HG03066 (cell line): ENCODE data around the gene ABCA2.

Experiments used
- ATAC-seq: cut with Tn5 transposase; IDR thresholded peaks from one replicate; pipeline ENCODE4 v1.9.1; 2021; ENCODE audit warnings: low read depth; ENCODE audit not compliant: unreplicated experiment

ABCA2 gene

GRCh38 chr9:136969774-136970173 is 58.3 kb downstream of the ABCA2 start:
- ATAC-seq, result no peak

GRCh38 chr9:136969150-136969549 is 58.9 kb downstream of the ABCA2 start:
- ATAC-seq, result no peak

- ATAC-seq, result no peak
These were observed 59.5 kb downstream of the ABCA2 start for GRCh38 chr9:136968333-136969127.

- ATAC-seq, result no peak
These were observed 62.1 kb downstream of the ABCA2 start for GRCh38 chr9:136965771-136966484.

- no peak for ATAC-seq
These were observed 63.1 kb downstream of the ABCA2 start for GRCh38 chr9:136964833-136965422.

- no peak for ATAC-seq
These were observed 63.8 kb downstream of the ABCA2 start for GRCh38 chr9:136964171-136964689.

- ATAC-seq, result no peak
These were observed 64.3 kb downstream of the ABCA2 start for GRCh38 chr9:136963751-136964150.

- no peak for ATAC-seq
These were observed 64.7 kb downstream of the ABCA2 start for GRCh38 chr9:136963341-136963740.

GRCh38 chr9:136962701-136963248 is 65.3 kb downstream of the ABCA2 start:
- no peak for ATAC-seq

- ATAC-seq, result no peak
These were observed 65.9 kb downstream of the ABCA2 start for GRCh38 chr9:136962163-136962562.

- ATAC-seq, result no peak
These were observed 66.6 kb downstream of the ABCA2 start for GRCh38 chr9:136961279-136962065.

GRCh38 chr9:136960938-136961275 is 67.1 kb downstream of the ABCA2 start:
- no peak for ATAC-seq

GRCh38 chr9:136960212-136960937 is 67.7 kb downstream of the ABCA2 start:
- ATAC-seq, result no peak

GRCh38 chr9:136958898-136959850 is 68.9 kb downstream of the ABCA2 start:
- no peak for ATAC-seq

GRCh38 chr9:136958473-136958872 is 69.6 kb downstream of the ABCA2 start:
- no peak for ATAC-seq

- ATAC-seq, result no peak
These were observed 70.1 kb downstream of the ABCA2 start for GRCh38 chr9:136957901-136958300.

GRCh38 chr9:136957461-136957860 is 70.6 kb downstream of the ABCA2 start:
- ATAC-seq, result no peak
